HAP-1 (cell line): Measurements from ENCODE around the gene C17orf114.

ENCODE experiments used
- DNase-seq, 2 experiments: peaks; one replicate each; pipeline ENCODE4 v3.0.0-alpha.2; 2016 to 2020; ENCODE audit warnings: low spot score in 2 of 2
- H3K27me3 ChIP-seq: fragments of 250-450 bp; sonication (Bioruptor Pico); 2 replicates; pipeline ENCODE4 v1.5.1; 2020; ENCODE audit warnings: low read depth, mild to moderate bottlenecking, moderate library complexity
- H3K36me3 ChIP-seq: fragments of 250-450 bp; sonication (Bioruptor Pico); replicated peaks from 2 replicates; pipeline ENCODE4 v1.5.1; 2020; ENCODE audit warnings: mild to moderate bottlenecking
- H3K4me1 ChIP-seq: fragments of 250-450 bp; sonication (Bioruptor Pico); 2 replicates; pipeline ENCODE4 v1.5.1; 2020; ENCODE audit warnings: mild to moderate bottlenecking
- H3K4me3 ChIP-seq: fragments of 250-450 bp; sonication (Bioruptor Pico); 2 replicates; pipeline ENCODE4 v1.5.1; 2020; ENCODE audit warnings: mild to moderate bottlenecking, moderate library complexity
- H3K9me3 ChIP-seq: fragments of 250-450 bp; sonication (Bioruptor Pico); 2 replicates; pipeline ENCODE4 v1.5.1; 2020; ENCODE audit warnings: mild to moderate bottlenecking, moderate library complexity
- in situ Hi-C: fragments of 300-500 bp; cut with MboI; formaldehyde crosslinking; loops from 3 replicates; pipeline ENCODE4 v1.14.3; 2020; ENCODE audit warnings: low sequenced_read_pairs, inconsistent platforms, mixed read lengths

Gene C17orf114

GRCh38 chr17:4766723-4767122, 35.4 kb downstream of the C17orf114 start:
- Histone ChIP-seq H3K36me3 (no peaks in the 10 kb centered on the region), H3K27me3 (no peaks in the 10 kb centered on the region), H3K4me3 (no peak overlapping the region), H3K4me1 (no peaks in the 10 kb centered on the region), H3K9me3 (no peaks in the 10 kb centered on the region)
- in situ Hi-C loops, result no loop called here
- DNase-seq, result no peak

- in situ Hi-C loops, result no loop called here
- no peak for DNase-seq
- no peaks in the 10 kb centered on the region for H3K4me1 ChIP-seq
These were observed 35.9 kb downstream of the C17orf114 start for GRCh38 chr17:4766201-4766600.

GRCh38 chr17:4764595-4764994, 37.5 kb downstream of the C17orf114 start:
- DNase-seq, result no peak
- in situ Hi-C loops, result no loop called here
- Histone ChIP-seq H3K4me1 (no peaks in the 10 kb centered on the region), H3K9me3 (no peaks in the 10 kb centered on the region), H3K27me3 (no peaks in the 10 kb centered on the region), H3K36me3 (no peaks in the 10 kb centered on the region), H3K4me3 (no peak overlapping the region)

More at GRCh38 chr17:4766201-4766600, 35.9 kb downstream of the C17orf114 start:
- H3K9me3 ChIP-seq, result no peaks in the 10 kb centered on the region
- no peak overlapping the region for H3K4me3 ChIP-seq
- no peaks in the 10 kb centered on the region for H3K36me3 ChIP-seq
- no peaks in the 10 kb centered on the region for H3K27me3 ChIP-seq

- Histone ChIP-seq H3K4me3 (no peak overlapping the region), H3K27me3 (peaks cover 8% of the 10 kb centered on the region), H3K9me3 (no peaks in the 10 kb centered on the region), H3K36me3 (no peaks in the 10 kb centered on the region), H3K4me1 (no peaks in the 10 kb centered on the region)
- in situ Hi-C loops, result no loop called here
- DNase-seq, result no peak
These were observed 42.3 kb downstream of the C17orf114 start for GRCh38 chr17:4759776-4760236.

GRCh38 chr17:4753392-4753791, 48.7 kb downstream of the C17orf114 start:
- H3K36me3 ChIP-seq, result no peaks in the 10 kb centered on the region
- in situ Hi-C loops, result no loop called here
- H3K4me3 ChIP-seq, result no peak overlapping the region
- H3K9me3 ChIP-seq, result no peaks in the 10 kb centered on the region
- no peak for DNase-seq
- peaks cover 43% of the 10 kb centered on the region for H3K27me3 ChIP-seq
- H3K4me1 ChIP-seq, result peaks cover 4% of the 10 kb centered on the region

- Histone ChIP-seq H3K36me3 (no peaks in the 10 kb centered on the region), H3K4me1 (peaks cover 4% of the 10 kb centered on the region), H3K27me3 (peaks cover 47% of the 10 kb centered on the region), H3K9me3 (no peaks in the 10 kb centered on the region), H3K4me3 (no peak overlapping the region)
- in situ Hi-C loops, result no loop called here
- DNase-seq, result no peak
These were observed 50.2 kb downstream of the C17orf114 start for GRCh38 chr17:4751932-4752331.
